ENCODE data around the gene P3H2. TPM values are rescaled to one million over a fixed set of nuclear protein-coding genes. Genes with fewer than 3 reads are reported as not detected.

The P3H2 gene
- total and polyA plus RNA-seq, 2 experiments from 2014 or later = 8.2 to 24.2 TPM

DNA sequence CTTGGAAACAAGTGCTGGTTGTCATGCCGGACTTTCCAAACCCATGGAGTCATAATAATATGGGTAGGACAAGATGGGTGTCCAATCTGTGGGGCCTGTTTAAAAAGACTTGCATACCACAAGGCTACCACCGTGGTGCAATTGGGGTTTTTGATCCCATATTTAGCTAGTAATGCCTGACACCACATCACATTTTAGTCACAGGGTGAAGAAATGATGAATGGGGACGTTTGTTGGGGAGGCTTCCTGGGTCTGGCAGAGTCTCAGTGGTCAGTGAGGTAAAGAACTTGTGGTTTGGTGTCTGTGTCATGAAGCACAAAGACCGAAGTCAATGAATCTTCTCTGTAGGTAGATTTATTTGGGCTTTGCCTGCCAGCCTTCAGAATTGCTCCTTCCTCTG, 31.0 kb downstream of the P3H2 start:
- Histone ChIP-seq H3K4me3 (no peak overlapping the region), H3K36me3 (ENCODE audit: insufficient read depth) (no peaks in the 10 kb centered on the region), H3F3A (replicated peaks; ENCODE audit: low read depth) (no peaks in the 10 kb centered on the region), H3K27me3 (ENCODE audit: insufficient read depth) (no peaks in the 10 kb centered on the region), H4K20me1 (replicated peaks; ENCODE audit: insufficient read depth) (no peaks in the 10 kb centered on the region), H3K9me2 (ENCODE audit: insufficient read depth) (no peaks in the 10 kb centered on the region), H3K27ac (ENCODE audit: low read depth) (no peak overlapping the region), H2AFZ (no peak overlapping the region), H3K4me2 (no peak overlapping the region), H3K79me2 (replicated peaks; ENCODE audit: insufficient read depth) (peaks cover 5% of the 10 kb centered on the region; the same call in 1 of the 2 replicates), H3K4me1 (ENCODE audit: insufficient read depth) (peaks cover 17% of the 10 kb centered on the region)
- no peak for ATAC-seq
- TF ChIP-seq, protein P1, sequence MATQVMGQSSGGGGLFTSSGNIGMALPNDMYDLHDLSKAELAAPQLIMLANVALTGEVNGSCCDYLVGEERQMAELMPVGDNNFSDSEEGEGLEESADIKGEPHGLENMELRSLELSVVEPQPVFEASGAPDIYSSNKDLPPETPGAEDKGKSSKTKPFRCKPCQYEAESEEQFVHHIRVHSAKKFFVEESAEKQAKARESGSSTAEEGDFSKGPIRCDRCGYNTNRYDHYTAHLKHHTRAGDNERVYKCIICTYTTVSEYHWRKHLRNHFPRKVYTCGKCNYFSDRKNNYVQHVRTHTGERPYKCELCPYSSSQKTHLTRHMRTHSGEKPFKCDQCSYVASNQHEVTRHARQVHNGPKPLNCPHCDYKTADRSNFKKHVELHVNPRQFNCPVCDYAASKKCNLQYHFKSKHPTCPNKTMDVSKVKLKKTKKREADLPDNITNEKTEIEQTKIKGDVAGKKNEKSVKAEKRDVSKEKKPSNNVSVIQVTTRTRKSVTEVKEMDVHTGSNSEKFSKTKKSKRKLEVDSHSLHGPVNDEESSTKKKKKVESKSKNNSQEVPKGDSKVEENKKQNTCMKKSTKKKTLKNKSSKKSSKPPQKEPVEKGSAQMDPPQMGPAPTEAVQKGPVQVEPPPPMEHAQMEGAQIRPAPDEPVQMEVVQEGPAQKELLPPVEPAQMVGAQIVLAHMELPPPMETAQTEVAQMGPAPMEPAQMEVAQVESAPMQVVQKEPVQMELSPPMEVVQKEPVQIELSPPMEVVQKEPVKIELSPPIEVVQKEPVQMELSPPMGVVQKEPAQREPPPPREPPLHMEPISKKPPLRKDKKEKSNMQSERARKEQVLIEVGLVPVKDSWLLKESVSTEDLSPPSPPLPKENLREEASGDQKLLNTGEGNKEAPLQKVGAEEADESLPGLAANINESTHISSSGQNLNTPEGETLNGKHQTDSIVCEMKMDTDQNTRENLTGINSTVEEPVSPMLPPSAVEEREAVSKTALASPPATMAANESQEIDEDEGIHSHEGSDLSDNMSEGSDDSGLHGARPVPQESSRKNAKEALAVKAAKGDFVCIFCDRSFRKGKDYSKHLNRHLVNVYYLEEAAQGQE (IDR thresholded peaks at IDR 0.05; ENCODE audit: unreplicated experiment) = no peak
- H3K4me1 Mint-ChIP-seq = peaks cover 39% of the 10 kb centered on the region
- H3K9me3 Mint-ChIP-seq = no peaks in the 10 kb centered on the region
- no peak overlapping the region for H3K27ac Mint-ChIP-seq
- DNase-seq (ENCODE audit: low spot score) = no peak
- peaks cover 8% of the 10 kb centered on the region; the same call in 2 of the 3 replicates for H3K36me3 Mint-ChIP-seq (ENCODE audit: low read depth)
- no peaks in the 10 kb centered on the region for H3K27me3 Mint-ChIP-seq (ENCODE audit: insufficient read depth, low read depth, poor library complexity)
- H3K4me3 Mint-ChIP-seq = no peak overlapping the region

DNA sequence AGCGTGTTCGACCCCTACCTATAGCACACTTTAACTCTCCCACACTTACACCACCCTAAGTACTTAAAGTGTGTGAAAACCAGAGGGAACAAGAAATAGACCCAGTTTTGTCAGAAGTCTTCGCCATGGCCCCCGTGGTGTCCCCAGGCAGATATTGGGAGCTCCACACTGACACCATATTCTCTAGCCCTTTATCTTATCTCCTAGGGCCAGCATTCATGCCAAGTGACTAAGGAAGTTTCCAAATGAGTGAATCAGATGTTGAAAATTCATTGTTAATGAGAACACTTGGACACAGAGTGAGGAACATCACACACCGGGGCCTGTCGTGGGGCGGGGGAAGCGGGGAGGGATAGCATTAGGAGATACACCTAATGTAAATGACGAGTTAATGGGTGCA, 31.8 kb downstream of the P3H2 start:
- ATAC-seq (no peak), DNase-seq (ENCODE audit: low spot score) (no peak)
- Mint-ChIP-seq H3K4me3 (no peak overlapping the region), H3K27me3 (ENCODE audit: insufficient read depth, low read depth, poor library complexity) (no peaks in the 10 kb centered on the region), H3K9me3 (no peaks in the 10 kb centered on the region), H3K36me3 (ENCODE audit: low read depth) (peaks cover 8% of the 10 kb centered on the region; the same call in 2 of the 3 replicates), H3K27ac (no peak overlapping the region), H3K4me1 (peaks cover 41% of the 10 kb centered on the region)
- peaks cover 11% of the 10 kb centered on the region for H3K4me1 ChIP-seq (ENCODE audit: insufficient read depth)
- no peak overlapping the region for H3K4me2 ChIP-seq
- no peaks in the 10 kb centered on the region for H3K79me2 ChIP-seq (replicated peaks; ENCODE audit: insufficient read depth)
- no peak overlapping the region for H3K27ac ChIP-seq (ENCODE audit: low read depth)
- H4K20me1 ChIP-seq (replicated peaks; ENCODE audit: insufficient read depth) = no peaks in the 10 kb centered on the region
- H3K36me3 ChIP-seq (ENCODE audit: insufficient read depth) = no peaks in the 10 kb centered on the region
- H2AFZ ChIP-seq = no peak overlapping the region
- no peaks in the 10 kb centered on the region for H3F3A ChIP-seq (replicated peaks; ENCODE audit: low read depth)
- no peak overlapping the region for H3K4me3 ChIP-seq
- no peaks in the 10 kb centered on the region for H3K27me3 ChIP-seq (ENCODE audit: insufficient read depth)
- H3K9me2 ChIP-seq (ENCODE audit: insufficient read depth) = no peaks in the 10 kb centered on the region
- TF ChIP-seq JUNB (IDR thresholded peaks at IDR 0.05; ENCODE audit: unreplicated experiment) (no peak), POLR2AphosphoS5 (IDR thresholded peaks at IDR 0.05; ENCODE audit: low read depth) (no peak), NANOG (IDR thresholded peaks at IDR 0.05; ENCODE audit: borderline replicate concordance) (no peak), STAT1 (IDR thresholded peaks at IDR 0.05; ENCODE audit: unreplicated experiment) (no peak), ZNF114 (CRISPR knock-in tag; IDR thresholded peaks at IDR 0.05) (no peak), CREB1 (CRISPR knock-in tag; IDR thresholded peaks at IDR 0.05; ENCODE audit: low read depth) (no peak), EZH2 (IDR thresholded peaks at IDR 0.05; ENCODE audit: low read depth, unreplicated experiment) (no peak), ZNF331 (CRISPR knock-in tag; IDR thresholded peaks at IDR 0.05; ENCODE audit: low read depth) (no peak)
- TF ChIP-seq, protein P2, sequence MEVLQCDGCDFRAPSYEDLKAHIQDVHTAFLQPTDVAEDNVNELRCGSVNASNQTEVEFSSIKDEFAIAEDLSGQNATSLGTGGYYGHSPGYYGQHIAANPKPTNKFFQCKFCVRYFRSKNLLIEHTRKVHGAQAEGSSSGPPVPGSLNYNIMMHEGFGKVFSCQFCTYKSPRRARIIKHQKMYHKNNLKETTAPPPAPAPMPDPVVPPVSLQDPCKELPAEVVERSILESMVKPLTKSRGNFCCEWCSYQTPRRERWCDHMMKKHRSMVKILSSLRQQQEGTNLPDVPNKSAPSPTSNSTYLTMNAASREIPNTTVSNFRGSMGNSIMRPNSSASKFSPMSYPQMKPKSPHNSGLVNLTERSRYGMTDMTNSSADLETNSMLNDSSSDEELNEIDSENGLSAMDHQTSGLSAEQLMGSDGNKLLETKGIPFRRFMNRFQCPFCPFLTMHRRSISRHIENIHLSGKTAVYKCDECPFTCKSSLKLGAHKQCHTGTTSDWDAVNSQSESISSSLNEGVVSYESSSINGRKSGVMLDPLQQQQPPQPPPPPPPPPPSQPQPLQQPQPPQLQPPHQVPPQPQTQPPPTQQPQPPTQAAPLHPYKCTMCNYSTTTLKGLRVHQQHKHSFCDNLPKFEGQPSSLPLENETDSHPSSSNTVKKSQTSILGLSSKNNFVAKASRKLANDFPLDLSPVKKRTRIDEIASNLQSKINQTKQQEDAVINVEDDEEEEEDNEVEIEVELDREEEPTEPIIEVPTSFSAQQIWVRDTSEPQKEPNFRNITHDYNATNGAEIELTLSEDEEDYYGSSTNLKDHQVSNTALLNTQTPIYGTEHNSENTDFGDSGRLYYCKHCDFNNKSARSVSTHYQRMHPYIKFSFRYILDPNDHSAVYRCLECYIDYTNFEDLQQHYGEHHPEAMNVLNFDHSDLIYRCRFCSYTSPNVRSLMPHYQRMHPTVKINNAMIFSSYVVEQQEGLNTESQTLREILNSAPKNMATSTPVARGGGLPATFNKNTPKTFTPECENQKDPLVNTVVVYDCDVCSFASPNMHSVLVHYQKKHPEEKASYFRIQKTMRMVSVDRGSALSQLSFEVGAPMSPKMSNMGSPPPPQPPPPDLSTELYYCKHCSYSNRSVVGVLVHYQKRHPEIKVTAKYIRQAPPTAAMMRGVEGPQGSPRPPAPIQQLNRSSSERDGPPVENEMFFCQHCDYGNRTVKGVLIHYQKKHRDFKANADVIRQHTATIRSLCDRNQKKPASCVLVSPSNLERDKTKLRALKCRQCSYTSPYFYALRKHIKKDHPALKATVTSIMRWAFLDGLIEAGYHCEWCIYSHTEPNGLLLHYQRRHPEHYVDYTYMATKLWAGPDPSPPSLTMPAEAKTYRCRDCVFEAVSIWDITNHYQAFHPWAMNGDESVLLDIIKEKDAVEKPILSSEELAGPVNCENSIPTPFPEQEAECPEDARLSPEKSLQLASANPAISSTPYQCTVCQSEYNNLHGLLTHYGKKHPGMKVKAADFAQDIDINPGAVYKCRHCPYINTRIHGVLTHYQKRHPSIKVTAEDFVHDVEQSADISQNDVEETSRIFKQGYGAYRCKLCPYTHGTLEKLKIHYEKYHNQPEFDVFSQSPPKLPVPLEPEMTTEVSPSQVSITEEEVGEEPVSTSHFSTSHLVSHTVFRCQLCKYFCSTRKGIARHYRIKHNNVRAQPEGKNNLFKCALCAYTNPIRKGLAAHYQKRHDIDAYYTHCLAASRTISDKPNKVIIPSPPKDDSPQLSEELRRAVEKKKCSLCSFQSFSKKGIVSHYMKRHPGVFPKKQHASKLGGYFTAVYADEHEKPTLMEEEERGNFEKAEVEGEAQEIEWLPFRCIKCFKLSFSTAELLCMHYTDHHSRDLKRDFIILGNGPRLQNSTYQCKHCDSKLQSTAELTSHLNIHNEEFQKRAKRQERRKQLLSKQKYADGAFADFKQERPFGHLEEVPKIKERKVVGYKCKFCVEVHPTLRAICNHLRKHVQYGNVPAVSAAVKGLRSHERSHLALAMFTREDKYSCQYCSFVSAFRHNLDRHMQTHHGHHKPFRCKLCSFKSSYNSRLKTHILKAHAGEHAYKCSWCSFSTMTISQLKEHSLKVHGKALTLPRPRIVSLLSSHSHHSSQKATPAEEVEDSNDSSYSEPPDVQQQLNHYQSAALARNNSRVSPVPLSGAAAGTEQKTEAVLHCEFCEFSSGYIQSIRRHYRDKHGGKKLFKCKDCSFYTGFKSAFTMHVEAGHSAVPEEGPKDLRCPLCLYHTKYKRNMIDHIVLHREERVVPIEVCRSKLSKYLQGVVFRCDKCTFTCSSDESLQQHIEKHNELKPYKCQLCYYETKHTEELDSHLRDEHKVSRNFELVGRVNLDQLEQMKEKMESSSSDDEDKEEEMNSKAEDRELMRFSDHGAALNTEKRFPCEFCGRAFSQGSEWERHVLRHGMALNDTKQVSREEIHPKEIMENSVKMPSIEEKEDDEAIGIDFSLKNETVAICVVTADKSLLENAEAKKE (CRISPR knock-in tag; IDR thresholded peaks at IDR 0.05) = no peak
- TF ChIP-seq, protein P3, sequence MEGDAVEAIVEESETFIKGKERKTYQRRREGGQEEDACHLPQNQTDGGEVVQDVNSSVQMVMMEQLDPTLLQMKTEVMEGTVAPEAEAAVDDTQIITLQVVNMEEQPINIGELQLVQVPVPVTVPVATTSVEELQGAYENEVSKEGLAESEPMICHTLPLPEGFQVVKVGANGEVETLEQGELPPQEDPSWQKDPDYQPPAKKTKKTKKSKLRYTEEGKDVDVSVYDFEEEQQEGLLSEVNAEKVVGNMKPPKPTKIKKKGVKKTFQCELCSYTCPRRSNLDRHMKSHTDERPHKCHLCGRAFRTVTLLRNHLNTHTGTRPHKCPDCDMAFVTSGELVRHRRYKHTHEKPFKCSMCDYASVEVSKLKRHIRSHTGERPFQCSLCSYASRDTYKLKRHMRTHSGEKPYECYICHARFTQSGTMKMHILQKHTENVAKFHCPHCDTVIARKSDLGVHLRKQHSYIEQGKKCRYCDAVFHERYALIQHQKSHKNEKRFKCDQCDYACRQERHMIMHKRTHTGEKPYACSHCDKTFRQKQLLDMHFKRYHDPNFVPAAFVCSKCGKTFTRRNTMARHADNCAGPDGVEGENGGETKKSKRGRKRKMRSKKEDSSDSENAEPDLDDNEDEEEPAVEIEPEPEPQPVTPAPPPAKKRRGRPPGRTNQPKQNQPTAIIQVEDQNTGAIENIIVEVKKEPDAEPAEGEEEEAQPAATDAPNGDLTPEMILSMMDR (conservative IDR thresholded peaks at IDR 0.05; ENCODE audit: low read depth in 2 of 2) = no peak

Data from GM23338 (cell line).